Activated B cell treated with CpG ODN at 0.5 μM for 24 hours (primary cell): ENCODE measurements around the gene GAK. TPM values are rescaled to one million over a fixed set of nuclear protein-coding genes. Genes with fewer than 3 reads are reported as not detected.

Source experiments
- ATAC-seq: fragments of 200-7000 bp; cut with Tn5 transposase; one replicate; pipeline ENCODE4 v1.10.0; 2021; ENCODE audit warnings: low read depth, mild to moderate bottlenecking, moderate library complexity
- CTCF ChIA-PET: fragments of 350-600 bp; sonication (Branson Sonifier 250); formaldehyde crosslinking; loops from one replicate; lab custom pipeline; 2021; ENCODE audit warnings: antibody characterized with exemption; lab: Charles Lee
- POLR2A ChIA-PET: fragments of 350-600 bp; sonication (Branson Sonifier 250); formaldehyde crosslinking; loops from one replicate; lab custom pipeline; 2021; ENCODE audit warnings: antibody characterized with exemption; lab: Charles Lee
- DNase-seq: peaks from one replicate; pipeline ENCODE4 v3.0.0; 2022
- H3K27ac Mint-ChIP-seq: one replicate; pipeline ENCODE4 v1.8.0; 2020; ENCODE audit warnings: mixed read lengths
- H3K27me3 Mint-ChIP-seq: one replicate; pipeline ENCODE4 v1.8.0; 2021; ENCODE audit warnings: mixed read lengths
- H3K36me3 Mint-ChIP-seq: one replicate; pipeline ENCODE4 v1.8.0; 2021; ENCODE audit warnings: low read depth, mixed read lengths
- H3K4me1 Mint-ChIP-seq: one replicate; pipeline ENCODE4 v1.8.0; 2021; ENCODE audit warnings: mixed read lengths
- H3K4me3 Mint-ChIP-seq: one replicate; pipeline ENCODE4 v1.8.0; 2020; ENCODE audit warnings: mild to moderate bottlenecking, mixed read lengths
- H3K9me3 Mint-ChIP-seq: one replicate; pipeline ENCODE4 v1.8.0; 2020; ENCODE audit warnings: mixed read lengths
- intact Hi-C: fragments of 100-400 bp; cut with micrococcal nuclease; formaldehyde crosslinking; loops from one replicate; pipeline ENCODE4 v1.15.1; 2024
- total RNA-seq: library from RNA; stranded (reverse); gene quantifications from 2 replicates; pipeline ENCODE4 v1.2.3, GENCODE V29; 2022
- TF ChIP-seq, protein P1 (sequence below): fragments of 200-600 bp; IDR thresholded peaks from one replicate; pipeline ENCODE4 v1.8.0; 2022; ENCODE audit warnings: antibody characterized with exemption, mild to moderate bottlenecking

GAK gene
- total RNA-seq, 1 donor from 2014 or later, result 172 TPM

DNA sequence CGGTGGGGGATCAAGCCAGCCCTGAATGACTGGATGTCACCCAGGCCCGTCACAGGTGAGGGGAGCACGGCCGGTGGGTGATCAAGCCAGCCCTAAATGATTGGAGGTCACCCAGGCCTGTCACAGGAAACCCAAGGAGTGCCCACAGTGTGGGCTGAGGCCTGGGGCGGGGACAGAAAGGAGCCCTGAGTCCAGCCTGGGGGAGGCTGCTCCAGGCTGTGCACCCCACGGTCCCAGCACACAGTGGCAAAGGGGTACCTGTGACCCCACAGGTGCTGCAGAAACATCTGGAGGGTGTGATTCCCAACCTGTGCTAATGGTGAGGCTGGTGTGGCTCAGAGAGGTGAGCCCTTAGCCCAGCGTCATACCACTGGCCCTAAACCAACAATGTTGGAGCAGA, 100.0 kb downstream of the GAK start:
- TF ChIP-seq, protein P1, sequence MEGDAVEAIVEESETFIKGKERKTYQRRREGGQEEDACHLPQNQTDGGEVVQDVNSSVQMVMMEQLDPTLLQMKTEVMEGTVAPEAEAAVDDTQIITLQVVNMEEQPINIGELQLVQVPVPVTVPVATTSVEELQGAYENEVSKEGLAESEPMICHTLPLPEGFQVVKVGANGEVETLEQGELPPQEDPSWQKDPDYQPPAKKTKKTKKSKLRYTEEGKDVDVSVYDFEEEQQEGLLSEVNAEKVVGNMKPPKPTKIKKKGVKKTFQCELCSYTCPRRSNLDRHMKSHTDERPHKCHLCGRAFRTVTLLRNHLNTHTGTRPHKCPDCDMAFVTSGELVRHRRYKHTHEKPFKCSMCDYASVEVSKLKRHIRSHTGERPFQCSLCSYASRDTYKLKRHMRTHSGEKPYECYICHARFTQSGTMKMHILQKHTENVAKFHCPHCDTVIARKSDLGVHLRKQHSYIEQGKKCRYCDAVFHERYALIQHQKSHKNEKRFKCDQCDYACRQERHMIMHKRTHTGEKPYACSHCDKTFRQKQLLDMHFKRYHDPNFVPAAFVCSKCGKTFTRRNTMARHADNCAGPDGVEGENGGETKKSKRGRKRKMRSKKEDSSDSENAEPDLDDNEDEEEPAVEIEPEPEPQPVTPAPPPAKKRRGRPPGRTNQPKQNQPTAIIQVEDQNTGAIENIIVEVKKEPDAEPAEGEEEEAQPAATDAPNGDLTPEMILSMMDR, result no peak
- no peaks in the 10 kb centered on the region for H3K36me3 Mint-ChIP-seq
- peaks cover 4% of the 10 kb centered on the region for H3K4me1 Mint-ChIP-seq
- no peak overlapping the region for H3K4me3 Mint-ChIP-seq
- ChIA-PET POLR2A (no interaction called here), CTCF (no interaction called here)
- ATAC-seq (no peak), DNase-seq (no peak)
- H3K27me3 Mint-ChIP-seq, result peaks cover 17% of the 10 kb centered on the region
- peaks cover 2% of the 10 kb centered on the region for H3K9me3 Mint-ChIP-seq
- no peak overlapping the region for H3K27ac Mint-ChIP-seq
- intact Hi-C loops, result no loop called here

DNA sequence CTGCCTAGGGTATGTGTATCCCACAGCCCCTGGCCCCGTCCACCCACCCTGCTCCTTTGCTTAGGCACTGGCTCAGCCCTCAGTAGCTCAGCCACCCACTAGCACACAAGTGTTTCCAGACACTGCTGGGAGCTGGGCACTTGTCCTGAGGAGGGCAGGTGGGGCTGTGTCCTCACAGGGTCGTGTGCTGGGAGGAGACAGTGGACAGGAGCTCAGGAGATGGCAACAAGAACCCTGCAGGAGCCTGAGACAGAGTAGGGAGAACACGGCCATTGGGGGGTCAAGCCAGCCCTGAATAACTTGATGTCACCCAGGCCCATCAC, 100.7 kb downstream of the GAK start:
- intact Hi-C loops, result no loop called here
- ATAC-seq, result no peak
- H3K4me1 Mint-ChIP-seq, result peaks cover 4% of the 10 kb centered on the region
- TF ChIP-seq, protein P1, result no peak
- DNase-seq, result no peak
- POLR2A ChIA-PET, result no interaction called here
- CTCF ChIA-PET, result no interaction called here
- H3K4me3 Mint-ChIP-seq, result no peak overlapping the region
- H3K27me3 Mint-ChIP-seq, result peaks cover 17% of the 10 kb centered on the region
- H3K36me3 Mint-ChIP-seq, result no peaks in the 10 kb centered on the region
- no peak overlapping the region for H3K27ac Mint-ChIP-seq
- peaks cover 2% of the 10 kb centered on the region for H3K9me3 Mint-ChIP-seq

DNA sequence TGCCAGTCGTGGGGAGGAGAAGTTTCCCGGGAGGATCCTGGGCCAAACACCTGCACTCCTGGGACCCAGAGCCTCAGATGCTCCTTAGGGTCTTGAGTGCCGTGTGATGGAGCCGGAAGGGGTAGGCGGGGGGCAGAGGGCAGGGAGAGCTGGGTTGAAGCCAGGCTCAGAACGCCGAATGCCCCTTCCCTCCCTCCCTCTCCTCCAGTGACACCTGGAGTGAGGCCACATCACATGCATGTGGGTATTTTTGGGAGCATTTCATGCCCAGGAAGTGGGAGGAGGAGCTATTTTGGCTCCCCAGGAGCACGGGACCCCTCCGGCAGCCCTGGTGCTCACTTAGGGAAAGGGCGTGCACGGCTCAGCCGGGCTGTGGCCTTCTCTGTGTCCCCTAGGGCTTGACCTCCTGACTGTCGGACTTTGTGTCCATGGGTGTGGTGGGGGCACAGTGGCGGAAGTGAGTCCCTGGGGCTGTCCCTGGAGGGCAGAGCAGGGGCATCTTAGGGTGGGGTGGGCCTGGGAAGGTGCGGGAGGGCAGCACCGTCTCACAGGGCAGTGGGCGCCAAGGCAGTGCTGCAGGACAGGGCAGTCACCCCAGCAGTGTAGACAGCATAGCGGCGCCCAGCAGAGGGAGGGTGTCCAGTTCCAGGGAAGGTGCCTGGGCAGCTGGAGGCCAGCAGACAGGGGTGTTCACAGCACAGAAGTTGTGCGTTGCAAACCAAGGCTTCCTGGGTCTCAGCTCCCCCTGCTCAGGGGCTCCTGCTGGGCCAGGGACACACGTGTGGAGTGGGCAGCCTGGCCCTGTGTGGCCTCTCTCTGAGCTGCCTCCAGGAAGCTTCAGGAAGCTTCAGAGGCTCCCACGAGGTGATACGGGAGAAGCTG, 101.3 kb downstream of the GAK start:
- H3K9me3 Mint-ChIP-seq, result peaks cover 2% of the 10 kb centered on the region
- DNase-seq (no peak), ATAC-seq (no peak)
- H3K27ac Mint-ChIP-seq, result no peak overlapping the region
- ChIA-PET POLR2A (no interaction called here), CTCF (no interaction called here)
- H3K4me3 Mint-ChIP-seq, result no peak overlapping the region
- H3K4me1 Mint-ChIP-seq, result peaks cover 4% of the 10 kb centered on the region
- H3K36me3 Mint-ChIP-seq, result no peaks in the 10 kb centered on the region
- TF ChIP-seq, protein P1, result no peak
- peaks cover 17% of the 10 kb centered on the region for H3K27me3 Mint-ChIP-seq
- intact Hi-C loops, result no loop called here

DNA sequence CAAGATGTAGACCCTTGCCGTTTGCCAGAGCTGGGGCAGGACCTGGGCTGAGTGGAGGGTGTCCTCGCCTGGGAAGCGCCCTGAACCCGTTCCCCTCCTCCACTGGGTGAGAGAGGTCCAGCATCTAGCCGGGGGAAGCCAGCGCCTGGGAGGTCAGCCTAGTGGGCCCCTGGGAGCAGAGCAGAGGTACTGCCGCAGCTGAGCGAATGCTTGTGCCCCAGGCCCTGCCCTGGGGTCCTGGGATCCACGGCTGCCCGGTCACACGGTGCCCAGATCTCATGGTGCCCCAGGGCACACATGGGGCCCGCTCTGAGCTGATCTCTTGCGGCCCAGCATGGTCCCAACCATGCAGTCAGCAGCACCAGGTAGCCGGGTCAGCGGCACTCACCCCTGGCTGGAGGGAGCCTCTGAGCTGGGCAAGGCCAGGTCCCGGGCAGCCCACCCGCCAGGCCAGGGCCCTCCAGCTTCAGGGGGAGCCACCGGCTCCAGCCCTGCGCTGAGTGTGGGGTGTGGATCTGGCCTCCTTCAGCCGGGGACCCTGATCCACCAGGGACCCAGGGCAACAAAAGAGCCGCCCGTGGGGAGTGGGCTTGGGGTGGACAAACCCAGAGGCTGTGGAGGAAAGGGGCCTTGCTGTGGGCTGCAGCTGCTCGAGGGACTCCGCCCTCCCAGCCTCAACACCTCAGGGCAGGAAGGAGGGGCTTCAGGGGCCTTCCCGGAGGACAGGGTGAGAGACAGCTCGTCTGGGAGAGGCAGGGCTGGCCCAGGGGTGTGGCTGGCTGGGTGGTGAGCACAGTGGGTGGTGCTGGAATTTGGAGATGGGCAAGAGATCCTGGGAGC, 102.1 kb downstream of the GAK start:
- TF ChIP-seq, protein P1, result no peak
- Mint-ChIP-seq H3K9me3 (peaks cover 2% of the 10 kb centered on the region), H3K27me3 (peaks cover 17% of the 10 kb centered on the region), H3K4me1 (peaks cover 4% of the 10 kb centered on the region), H3K36me3 (no peaks in the 10 kb centered on the region), H3K4me3 (no peak overlapping the region), H3K27ac (no peak overlapping the region)
- POLR2A ChIA-PET, result interaction anchor here (0.6 kb wide), 1 partner anchor 106 kb away, joined by 3 read pairs; no protein-coding TSS in a partner anchor
- CTCF ChIA-PET, result no interaction called here
- intact Hi-C loops, result loop anchor here (5.0 kb wide), 1 partner anchor 48 kb away; no protein-coding TSS in a partner anchor
- DNase-seq (no peak), ATAC-seq (no peak)

DNA sequence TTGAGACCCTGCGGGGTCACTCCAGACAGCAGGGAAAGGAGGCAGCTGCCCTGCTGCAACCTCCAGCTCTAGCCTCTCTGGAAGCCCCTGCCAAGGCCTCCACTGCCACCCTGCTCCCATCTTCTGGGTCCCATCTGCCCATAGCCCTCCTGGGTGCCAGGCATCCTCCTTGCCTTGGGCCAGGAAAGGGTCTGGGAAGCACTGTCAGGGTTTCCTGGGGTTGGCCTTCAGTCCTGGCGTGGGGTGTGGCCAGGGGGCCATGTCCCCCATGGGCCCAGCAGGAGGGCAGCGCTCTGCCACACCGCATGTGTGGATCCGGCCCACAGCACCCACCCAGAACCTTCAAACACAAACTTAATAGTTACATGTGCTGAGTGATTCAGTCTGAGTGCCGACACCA, 102.8 kb downstream of the GAK start:
- Mint-ChIP-seq H3K9me3 (peaks cover 2% of the 10 kb centered on the region), H3K36me3 (no peaks in the 10 kb centered on the region), H3K27ac (no peak overlapping the region), H3K4me1 (peaks cover 4% of the 10 kb centered on the region), H3K27me3 (peaks cover 24% of the 10 kb centered on the region), H3K4me3 (no peak overlapping the region)
- TF ChIP-seq, protein P1, result no peak
- no peak for DNase-seq
- ChIA-PET POLR2A (interaction anchor here (0.6 kb wide), 1 partner anchor 107 kb away, joined by 3 read pairs; no protein-coding TSS in a partner anchor), CTCF (no interaction called here)
- ATAC-seq, result no peak
- intact Hi-C loops, result loop anchor here (5.0 kb wide), 1 partner anchor 47 kb away; no protein-coding TSS in a partner anchor
